Skin of body (tissue), 2 donors: ENCODE measurements around the gene CLEC20A. TPM values are rescaled to one million over a fixed set of nuclear protein-coding genes. Genes with fewer than 3 reads are reported as not detected.
A peak's percentile ranks its signal among the peaks of the same experiment; 100 is the strongest.

Source experiments
- DNase-seq: peaks from one replicate; lab custom pipeline; 2025; lab: John Stamatoyannopoulos, UW
- total RNA-seq: library from RNA; depleted of rRNA; stranded (reverse); fragments of >200 nt; gene quantifications from one replicate; pipeline ENCODE4 v1.2.3, GENCODE V29; 2014

The CLEC20A gene
- not detected for total RNA-seq

- DNase-seq: no peak
Measured at GRCh38 chr1:178496410-178497135, at the start of gene CLEC20A. Gene CLEC20A, minus strand, starts transcription at chr1:178496964. Its CDS starts 25 bp downstream, at chr1:178496939.

GRCh38 chr1:178544531-178544930 is 47.8 kb upstream of the CLEC20A start:
- DNase-seq: no peak

GRCh38 chr1:178543290-178543607 is 46.5 kb upstream of the CLEC20A start:
- DNase-seq: no peak

- peak; percentile 71 for DNase-seq
Measured at GRCh38 chr1:178542554-178543289, 46.0 kb upstream of the CLEC20A start.

GRCh38 chr1:178541829-178542553 is 45.2 kb upstream of the CLEC20A start:
- no peak for DNase-seq

- DNase-seq: no peak
Measured at GRCh38 chr1:178541379-178541778, 44.6 kb upstream of the CLEC20A start.

- DNase-seq: peak; percentile 5
Measured at GRCh38 chr1:178540646-178541045, 43.9 kb upstream of the CLEC20A start.

GRCh38 chr1:178540204-178540603 is 43.4 kb upstream of the CLEC20A start:
- no peak for DNase-seq

- no peak for DNase-seq
Measured at GRCh38 chr1:178539291-178539690, 42.5 kb upstream of the CLEC20A start.

- DNase-seq: peak; percentile 44
Measured at GRCh38 chr1:178538192-178538916, 41.6 kb upstream of the CLEC20A start.

- no peak for DNase-seq
Measured at GRCh38 chr1:178537382-178538090, 40.8 kb upstream of the CLEC20A start.

GRCh38 chr1:178536844-178537371 is 40.1 kb upstream of the CLEC20A start:
- DNase-seq: peak; percentile 64

GRCh38 chr1:178536329-178536728 is 39.6 kb upstream of the CLEC20A start:
- DNase-seq: no peak

GRCh38 chr1:178534137-178534868 is 37.5 kb upstream of the CLEC20A start:
- DNase-seq: no peak

GRCh38 chr1:178533121-178533946 is 36.6 kb upstream of the CLEC20A start:
- no peak for DNase-seq

GRCh38 chr1:178532392-178532791 is 35.6 kb upstream of the CLEC20A start:
- peak; percentile 53 for DNase-seq

- no peak for DNase-seq
Measured at GRCh38 chr1:178531887-178532286, 35.1 kb upstream of the CLEC20A start.

GRCh38 chr1:178530502-178530901 is 33.7 kb upstream of the CLEC20A start:
- DNase-seq: no peak

GRCh38 chr1:178530037-178530402 is 33.3 kb upstream of the CLEC20A start:
- DNase-seq: no peak
